HCT116 (cell line): ENCODE results near the gene EVC2. TPM values are rescaled to one million over a fixed set of nuclear protein-coding genes. Genes with fewer than 3 reads are reported as not detected.

Source experiments
- ATAC-seq: fragments of 200-7000 bp; cut with Tn5 transposase; 2 replicates; pipeline ENCODE4 v1.9.1; 2020; ENCODE audit warnings: mild to moderate bottlenecking, moderate library complexity
- BruUV-seq: library from RNA; stranded (reverse); fragments of 400-500 nt; replicated peaks from 2 replicates; lab custom pipeline; 2021; lab: Mats Ljungman, UMichigan
- CTCF ChIA-PET: fragments of 300-600 bp; sonication (Branson Sonifier 250); formaldehyde crosslinking; loops from one replicate; lab custom pipeline; 2021; ENCODE audit warnings: antibody characterized with exemption; lab: Charles Lee
- POLR2A ChIA-PET: fragments of 300-600, 350-600 bp; sonication (Branson Sonifier 250); formaldehyde crosslinking; loops from one replicate; lab custom pipeline; 2021; ENCODE audit warnings: antibody characterized with exemption; lab: Charles Lee
- RAD21 ChIA-PET, 2 experiments: fragments of 300-600 bp; sonication (Branson Sonifier 250); formaldehyde crosslinking; loops; one replicate each; lab custom pipeline; 2023; ENCODE audit warnings: low total read pairs in 2 of 2; ENCODE audit not compliant: uncharacterized antibody in 2 of 2, unreplicated experiment in 2 of 2, low non-redundant PET in 1 of 2; lab: Charles Lee
- DNase-seq: peaks from one replicate; pipeline ENCODE4 v3.0.0-alpha.2; 2010; ENCODE audit warnings: low read depth, low spot score
- H2AFZ ChIP-seq: fragments of 200-600 bp; shearing (Covaris generic), sonication (generic); 2 replicates; pipeline ENCODE4 v1.6.1; 2017; ENCODE audit warnings: low read depth, mixed run types, mixed read lengths, antibody characterized with exemption, low read length; ENCODE audit not compliant: poor library complexity, severe bottlenecking
- H3K27ac ChIP-seq: 2 replicates; pipeline ENCODE4 v1.5.1; 2012; ENCODE audit warnings: low read depth, low read length
- H3K27me3 ChIP-seq: fragments of 200-600 bp; sonication (generic); 2 replicates; pipeline ENCODE4 v1.6.1; 2016; ENCODE audit warnings: mixed run types, low read length, mixed read lengths; ENCODE audit not compliant: insufficient read depth
- H3K36me3 ChIP-seq, 2 experiments: fragments of 200-500 bp in 1 of 2; fragments of 200-600 bp in 1 of 2; sonication (Bioruptor generic) in 1 of 2; sonication (generic) in 1 of 2; 2 replicates each; pipeline versions ENCODE4 v1.5.1 to v1.6.1; 2014 to 2016; ENCODE audit warnings: low read length in 2 of 2, inconsistent platforms in 1 of 2, mixed read lengths in 1 of 2, mixed run types in 1 of 2; ENCODE audit not compliant: insufficient read depth in 2 of 2, control insufficient read depth in 1 of 2
- H3K4me1 ChIP-seq, 2 experiments: fragments of 200-600 bp in 1 of 2; sonication (generic) in 1 of 2; 2 replicates each; pipeline versions ENCODE4 v1.5.1 to v1.6.1; 2012 to 2017; ENCODE audit warnings: low read length in 2 of 2, inconsistent platforms in 1 of 2, mild to moderate bottlenecking in 1 of 2, mixed read lengths in 1 of 2, mixed run types in 1 of 2, moderate library complexity in 1 of 2; ENCODE audit not compliant: insufficient read depth in 2 of 2, control insufficient read depth in 1 of 2
- H3K4me2 ChIP-seq: fragments of 200-600 bp; sonication (generic); 2 replicates; pipeline ENCODE4 v1.6.1; 2017; ENCODE audit warnings: mixed run types, low read length, mixed read lengths
- H3K4me3 ChIP-seq, 2 experiments: fragments of 200-600 bp in 1 of 2; sonication (generic) in 1 of 2; replicated peaks in 1 of 2; 2 replicates each; pipeline ENCODE4 v1.5.1; 2011 to 2016; ENCODE audit warnings: low read length in 2 of 2, control low read depth in 1 of 2, low read depth in 1 of 2, mild to moderate bottlenecking in 1 of 2, mixed read lengths in 1 of 2, mixed run types in 1 of 2
- H3K79me2 ChIP-seq: fragments of 200-600 bp; sonication (generic); 2 replicates; pipeline ENCODE4 v1.6.1; 2017; ENCODE audit warnings: mild to moderate bottlenecking, mixed run types, low read length, moderate library complexity, mixed read lengths; ENCODE audit not compliant: insufficient read depth
- H3K9ac ChIP-seq: fragments of 200-600 bp; sonication (generic); 2 replicates; pipeline ENCODE4 v1.6.1; 2016; ENCODE audit warnings: low read length, mixed read lengths
- H3K9me2 ChIP-seq: fragments of 200-600 bp; sonication (generic), shearing (Covaris generic); 2 replicates; pipeline ENCODE4 v1.6.1; 2017; ENCODE audit warnings: mixed run types, mild to moderate bottlenecking, moderate library complexity; ENCODE audit not compliant: insufficient read depth
- H3K9me3 ChIP-seq, 2 experiments: fragments of 200-500 bp in 1 of 2; fragments of 200-600 bp in 1 of 2; sonication (Bioruptor generic) in 1 of 2; sonication (generic) in 1 of 2; 2 replicates each; pipeline ENCODE4 v1.6.1; 2014 to 2017; ENCODE audit warnings: low read length in 2 of 2, mixed read lengths in 2 of 2, inconsistent platforms in 1 of 2, low read depth in 1 of 2, mild to moderate bottlenecking in 1 of 2, mixed run types in 1 of 2, moderate library complexity in 1 of 2; ENCODE audit not compliant: control insufficient read depth in 1 of 2, insufficient read depth in 1 of 2
- H4K20me1 ChIP-seq: fragments of 200-600 bp; sonication (generic), shearing (Covaris generic); 2 replicates; pipeline ENCODE4 v1.6.1; 2017; ENCODE audit warnings: mixed run types, mild to moderate bottlenecking, moderate library complexity; ENCODE audit not compliant: insufficient read depth
- CBX3 ChIP-seq: IDR thresholded peaks from 2 replicates; pipeline ENCODE4 v1.6.1; 2012; ENCODE audit warnings: low read depth
- CEBPB ChIP-seq: IDR thresholded peaks from 2 replicates; pipeline ENCODE4 v1.6.1; 2012; ENCODE audit warnings: low read depth
- EGR1 ChIP-seq: IDR thresholded peaks from 2 replicates; pipeline ENCODE4 v1.6.1; 2012; ENCODE audit warnings: low read depth
- EZH2 ChIP-seq: fragments of 200-600 bp; sonication (generic); IDR thresholded peaks from 2 replicates; pipeline ENCODE4 v1.6.1; 2017; ENCODE audit warnings: antibody characterized with exemption, mixed run types
- FOSL1 ChIP-seq: IDR thresholded peaks from 2 replicates; pipeline ENCODE4 v1.6.1; 2012; ENCODE audit warnings: low read depth
- JUND ChIP-seq: IDR thresholded peaks from 2 replicates; pipeline ENCODE4 v1.6.1; 2012
- MAX ChIP-seq: IDR thresholded peaks from 2 replicates; pipeline ENCODE4 v1.6.1; 2012
- POLR2A ChIP-seq: IDR thresholded peaks from 2 replicates; pipeline ENCODE4 v1.7.0; 2011; ENCODE audit warnings: borderline replicate concordance; ENCODE audit not compliant: insufficient read depth, insufficient read length; ENCODE audit errors: extremely low read depth
- POLR2AphosphoS5 ChIP-seq: IDR thresholded peaks from 2 replicates; pipeline ENCODE4 v1.6.1; 2011; ENCODE audit warnings: mild to moderate bottlenecking, low read depth, low read length, moderate library complexity
- RAD21 ChIP-seq: IDR thresholded peaks from 2 replicates; pipeline ENCODE4 v1.6.1; 2012; ENCODE audit warnings: low read depth, mild to moderate bottlenecking
- SRF ChIP-seq: IDR thresholded peaks from 2 replicates; pipeline ENCODE4 v1.6.1; 2012; ENCODE audit warnings: low read depth
- TCF7L2 ChIP-seq: IDR thresholded peaks from 2 replicates; pipeline ENCODE4 v1.7.0; 2011; ENCODE audit warnings: borderline replicate concordance, inconsistent platforms; ENCODE audit not compliant: insufficient read depth, insufficient read length; ENCODE audit errors: extremely low read depth
- YY1 ChIP-seq: IDR thresholded peaks from 2 replicates; pipeline ENCODE4 v1.6.1; 2011; ENCODE audit warnings: low read length, low read depth, moderate library complexity, mild to moderate bottlenecking; ENCODE audit not compliant: insufficient replicate concordance; ENCODE audit errors: extremely low read depth
- ZFX ChIP-seq: fragments of 450-650 bp; IDR thresholded peaks from 2 replicates; pipeline ENCODE4 v1.6.1; 2017
- ZNF274 ChIP-seq: fragments of 200-500 bp; sonication (Bioruptor generic); IDR thresholded peaks from 2 replicates; pipeline ENCODE4 v1.6.1; 2014; ENCODE audit warnings: mild to moderate bottlenecking, low read depth, low read length, inconsistent platforms
- intact Hi-C: fragments of 100-400 bp; cut with micrococcal nuclease; formaldehyde crosslinking; loops from 2 replicates; pipeline ENCODE4 v1.10.0; 2022
- total RNA-seq: library from RNA; stranded (reverse); gene quantifications from one replicate; pipeline ENCODE4 v1.2.1, GENCODE V29; 2021; ENCODE audit not compliant: unreplicated experiment
- TF ChIP-seq, protein P1 (sequence below): IDR thresholded peaks from 2 replicates; pipeline ENCODE4 v1.6.1; 2012

The EVC2 gene
- total RNA-seq, 1 experiment from 2014 or later: not detected

DNA sequence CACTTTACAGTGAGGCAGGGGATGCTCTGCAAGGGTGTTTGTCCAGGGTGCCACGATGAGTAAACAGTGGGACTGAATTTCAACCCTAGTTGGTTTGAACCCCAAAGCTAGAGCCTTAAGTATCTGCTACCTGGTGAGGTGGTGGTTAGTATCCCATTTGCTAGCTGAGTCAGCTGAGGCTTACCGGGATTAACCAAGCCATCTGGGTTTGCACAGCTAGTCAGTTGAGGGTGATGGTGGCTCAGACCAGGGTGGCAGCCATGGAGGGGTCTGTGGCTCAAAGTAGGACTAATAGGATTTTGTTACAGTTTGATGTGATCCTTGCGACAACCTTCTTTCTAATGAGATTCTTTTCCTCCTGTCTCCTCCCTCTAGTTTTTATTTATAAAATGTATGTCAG, 4.6 kb upstream of the EVC2 start:
- ChIA-PET CTCF (no interaction called here), POLR2A (no interaction called here), RAD21 (no interaction called here)
- no TSS peak for BruUV-seq
- H2AFZ ChIP-seq: no peak overlapping the region
- no peak overlapping the region for H3K27ac ChIP-seq
- ATAC-seq (no peak), DNase-seq (no peak)
- no peaks in the 10 kb centered on the region for H3K36me3 ChIP-seq
- H3K4me2 ChIP-seq: no peak overlapping the region
- no peak overlapping the region for H3K4me3 ChIP-seq
- H4K20me1 ChIP-seq: no peaks in the 10 kb centered on the region
- no peak overlapping the region for H3K9ac ChIP-seq
- H3K27me3 ChIP-seq: peaks cover 9% of the 10 kb centered on the region; the same call in 1 of the 2 replicates
- intact Hi-C loops: no loop called here
- H3K4me1 ChIP-seq: no peaks in the 10 kb centered on the region
- no peak for TF ChIP-seq POLR2A
- TF ChIP-seq EGR1: no peak
- TF ChIP-seq MAX: no peak
- TF ChIP-seq, protein P1, sequence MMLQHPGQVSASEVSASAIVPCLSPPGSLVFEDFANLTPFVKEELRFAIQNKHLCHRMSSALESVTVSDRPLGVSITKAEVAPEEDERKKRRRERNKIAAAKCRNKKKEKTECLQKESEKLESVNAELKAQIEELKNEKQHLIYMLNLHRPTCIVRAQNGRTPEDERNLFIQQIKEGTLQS: no peak
- no peak for TF ChIP-seq TCF7L2
- no peak for TF ChIP-seq YY1
- no peak for TF ChIP-seq POLR2AphosphoS5
- no peak for TF ChIP-seq ZNF274
- TF ChIP-seq ZFX: no peak
- TF ChIP-seq RAD21: no peak
- TF ChIP-seq CEBPB: no peak
- no peak for TF ChIP-seq SRF
- H3K9me3 ChIP-seq: no peaks in the 10 kb centered on the region
- no peaks in the 10 kb centered on the region for H3K79me2 ChIP-seq
- no peaks in the 10 kb centered on the region for H3K9me2 ChIP-seq

- Histone ChIP-seq H3K9me3 (no peaks in the 10 kb centered on the region), H3K79me2 (no peaks in the 10 kb centered on the region), H3K27ac (no peak overlapping the region), H3K36me3 (no peaks in the 10 kb centered on the region), H2AFZ (no peak overlapping the region), H3K9me2 (no peaks in the 10 kb centered on the region), H3K4me2 (no peak overlapping the region), H3K27me3 (peaks cover 6% of the 10 kb centered on the region; the same call in 1 of the 2 replicates), H3K9ac (no peak overlapping the region), H4K20me1 (no peaks in the 10 kb centered on the region), H3K4me1 (no peaks in the 10 kb centered on the region), H3K4me3 (no peak overlapping the region)
- RAD21 ChIA-PET: no interaction called here
- POLR2A ChIA-PET: no interaction called here
- intact Hi-C loops: no loop called here
- no TSS peak for BruUV-seq
- CTCF ChIA-PET: no interaction called here
- DNase-seq (no peak), ATAC-seq (no peak)
- TF ChIP-seq FOSL1: no peak
- no peak for TF ChIP-seq RAD21
- no peak for TF ChIP-seq CBX3
- no peak for TF ChIP-seq EGR1
- no peak for TF ChIP-seq JUND
- TF ChIP-seq EZH2: no peak
Measured at GRCh38 chr4:5712517-5712916, 4.2 kb upstream of the EVC2 start.
